ENCODE data around the gene SPAG16. TPM values are rescaled to one million over a fixed set of nuclear protein-coding genes. Genes with fewer than 3 reads are reported as not detected.

Gene SPAG16
- total RNA-seq, 6 experiments from 2014 or later: 15.4 to 20.0 (median 17.5) TPM

- Mint-ChIP-seq H3K27me3 (ENCODE audit: insufficient read depth) (no peaks in the 10 kb centered on the region), H3K27ac (no peak overlapping the region), H3K36me3 (ENCODE audit: low read depth) (no peaks in the 10 kb centered on the region), H3K4me1 (ENCODE audit: low read depth) (peaks cover 31% of the 10 kb centered on the region), H3K9me3 (no peaks in the 10 kb centered on the region), H3K4me3 (no peak overlapping the region)
- DNase-seq: no peak
- TF ChIP-seq CTCF (IDR thresholded peaks at IDR 0.05): no peak
Measured at GRCh38 chr2:214066862-214067261, 782.6 kb downstream of the SPAG16 start.

GRCh38 chr2:214069254-214069653 lies 785.0 kb downstream of the SPAG16 start:
- DNase-seq: peak; percentile 98
- H3K27ac Mint-ChIP-seq: peak overlapping the region; percentile 98
- H3K9me3 Mint-ChIP-seq: no peaks in the 10 kb centered on the region
- peak overlapping the region; percentile 89 for H3K4me3 Mint-ChIP-seq
- H3K27me3 Mint-ChIP-seq (ENCODE audit: insufficient read depth): no peaks in the 10 kb centered on the region
- peaks cover 31% of the 10 kb centered on the region for H3K4me1 Mint-ChIP-seq (ENCODE audit: low read depth)
- TF ChIP-seq CTCF (IDR thresholded peaks at IDR 0.05): no peak
- H3K36me3 Mint-ChIP-seq (ENCODE audit: low read depth): no peaks in the 10 kb centered on the region

GRCh38 chr2:214075456-214075855 lies 791.2 kb downstream of the SPAG16 start:
- no peak for TF ChIP-seq CTCF (IDR thresholded peaks at IDR 0.05)
- no peaks in the 10 kb centered on the region for H3K36me3 Mint-ChIP-seq (ENCODE audit: low read depth)
- H3K27ac Mint-ChIP-seq: no peak overlapping the region
- no peaks in the 10 kb centered on the region; the same call in 1 of the 2 replicates for H3K27me3 Mint-ChIP-seq (ENCODE audit: insufficient read depth)
- DNase-seq: no peak
- peaks cover 26% of the 10 kb centered on the region for H3K4me1 Mint-ChIP-seq (ENCODE audit: low read depth)
- no peak overlapping the region for H3K4me3 Mint-ChIP-seq
- H3K9me3 Mint-ChIP-seq: no peaks in the 10 kb centered on the region

GRCh38 chr2:214076527-214076926 lies 792.3 kb downstream of the SPAG16 start:
- TF ChIP-seq CTCF (IDR thresholded peaks at IDR 0.05): no peak
- H3K27me3 Mint-ChIP-seq (ENCODE audit: insufficient read depth): no peaks in the 10 kb centered on the region; the same call in 1 of the 2 replicates
- peak; percentile 70 for DNase-seq
- H3K27ac Mint-ChIP-seq: no peak overlapping the region
- peaks cover 19% of the 10 kb centered on the region for H3K4me1 Mint-ChIP-seq (ENCODE audit: low read depth)
- H3K9me3 Mint-ChIP-seq: no peaks in the 10 kb centered on the region
- no peak overlapping the region for H3K4me3 Mint-ChIP-seq
- H3K36me3 Mint-ChIP-seq (ENCODE audit: low read depth): no peaks in the 10 kb centered on the region

GRCh38 chr2:214077727-214078126 lies 793.5 kb downstream of the SPAG16 start:
- H3K36me3 Mint-ChIP-seq (ENCODE audit: low read depth): no peaks in the 10 kb centered on the region
- H3K27me3 Mint-ChIP-seq (ENCODE audit: insufficient read depth): no peaks in the 10 kb centered on the region; the same call in 1 of the 2 replicates
- no peak for DNase-seq
- no peak for TF ChIP-seq CTCF (IDR thresholded peaks at IDR 0.05)
- H3K4me1 Mint-ChIP-seq (ENCODE audit: low read depth): peaks cover 19% of the 10 kb centered on the region
- H3K9me3 Mint-ChIP-seq: no peaks in the 10 kb centered on the region
- no peak overlapping the region for H3K27ac Mint-ChIP-seq
- no peak overlapping the region for H3K4me3 Mint-ChIP-seq

- Mint-ChIP-seq H3K4me3 (no peak overlapping the region), H3K27ac (no peak overlapping the region), H3K9me3 (no peaks in the 10 kb centered on the region), H3K4me1 (ENCODE audit: low read depth) (peaks cover 19% of the 10 kb centered on the region), H3K27me3 (ENCODE audit: insufficient read depth) (no peaks in the 10 kb centered on the region; the same call in 1 of the 2 replicates), H3K36me3 (ENCODE audit: low read depth) (no peaks in the 10 kb centered on the region)
- DNase-seq: no peak
- TF ChIP-seq CTCF (IDR thresholded peaks at IDR 0.05): peak; percentile 37; the same call in 1 of the 2 replicates
Measured at GRCh38 chr2:214079032-214079431, 794.8 kb downstream of the SPAG16 start.
